Measurements from ENCODE around the gene LCE4A. TPM values are rescaled to one million over a fixed set of nuclear protein-coding genes. Genes with fewer than 3 reads are reported as not detected.

Gene LCE4A
- total RNA-seq, 2 experiments from 2014 or later, result not detected

DNA sequence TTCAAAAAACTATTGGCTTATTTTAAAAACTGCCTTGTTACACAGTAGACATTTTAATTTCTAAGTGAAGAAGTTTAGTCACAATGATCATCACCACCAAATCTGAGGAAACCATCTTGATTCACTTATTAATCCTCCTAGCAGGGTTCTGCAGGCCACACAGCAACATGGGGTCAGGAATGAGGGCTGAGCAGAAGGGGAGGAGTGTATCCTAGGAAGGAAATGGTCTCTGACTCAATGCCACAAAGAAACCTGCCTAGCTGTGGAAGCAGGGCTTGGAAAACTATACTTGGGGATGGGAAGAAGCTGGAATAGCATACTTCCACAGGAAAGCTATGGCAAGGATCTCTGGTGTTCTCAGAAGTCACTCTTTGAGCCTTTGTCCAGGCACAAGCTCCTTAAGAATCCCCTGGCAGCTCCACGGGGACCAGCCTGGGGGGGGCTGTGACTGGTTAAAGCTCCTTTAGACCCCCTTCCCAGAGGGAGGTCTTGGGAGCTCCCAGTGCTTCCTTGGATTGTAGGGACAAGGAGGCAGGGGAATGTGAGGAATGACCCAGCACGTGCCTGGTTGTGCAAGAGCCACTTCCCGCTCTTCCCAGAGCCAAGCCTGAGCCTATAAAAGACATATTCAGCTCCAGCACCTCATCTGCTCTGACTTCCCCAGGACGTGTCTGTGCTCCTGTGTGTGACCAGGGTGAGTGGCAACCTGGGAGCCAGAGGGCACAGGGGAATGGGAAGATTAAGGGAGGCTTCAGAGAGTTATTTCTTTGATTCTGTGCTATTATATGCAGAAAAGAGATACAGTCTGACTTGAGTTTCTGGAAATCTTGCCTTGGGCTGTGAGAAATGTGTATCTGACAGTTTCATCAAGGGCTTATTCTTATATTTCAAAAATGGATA is 10.0 kb upstream of the LCE4A start, which contains the start of gene LCE2A:
LCE2A (plus strand) TSS at position 645 of the 900 bp plus-strand sequence. CDS start 557 bp downstream, outside the sequence.
- Mint-ChIP-seq H3K4me1 (ENCODE audit: low read depth) (no peaks in the 10 kb centered on the region), H3K4me3 (no peak within 1 kb of the TSS), H3K27me3 (peaks cover 8% of the 10 kb centered on the region), H3K36me3 (ENCODE audit: low read depth) (no peaks in the 10 kb centered on the region), H3K27ac (no peak within 1 kb of the TSS), H3K9me3 (no peaks in the 10 kb centered on the region)
- CTCF ChIA-PET, result no interaction called here
- no peak for DNase-seq
- Histone ChIP-seq H3K36me3 (ENCODE audit: insufficient read depth, low read length) (no peaks in the 10 kb centered on the region), H3K27ac (ENCODE audit: low read depth in 1 of 2, low read length in 2 of 2) (no peak within 1 kb of the TSS), H3K27me3 (ENCODE audit: control insufficient read depth in 1 of 2, insufficient read depth in 2 of 2, low read length in 2 of 2) (peaks cover 0 to 3% of the 10 kb centered on the region in 2 experiments), H3K9me3 (ENCODE audit: control insufficient read depth in 1 of 2, insufficient read depth in 1 of 2, low read length in 2 of 2) (no peaks in the 10 kb centered on the region), H3K4me1 (ENCODE audit: insufficient read depth, low read length) (no peaks in the 10 kb centered on the region), H3K4me3 (ENCODE audit: low read length) (no peak within 1 kb of the TSS)
- intact Hi-C loops (cut with DNase I, micrococcal nuclease), result no loop called here
- TF ChIP-seq, protein P1, sequence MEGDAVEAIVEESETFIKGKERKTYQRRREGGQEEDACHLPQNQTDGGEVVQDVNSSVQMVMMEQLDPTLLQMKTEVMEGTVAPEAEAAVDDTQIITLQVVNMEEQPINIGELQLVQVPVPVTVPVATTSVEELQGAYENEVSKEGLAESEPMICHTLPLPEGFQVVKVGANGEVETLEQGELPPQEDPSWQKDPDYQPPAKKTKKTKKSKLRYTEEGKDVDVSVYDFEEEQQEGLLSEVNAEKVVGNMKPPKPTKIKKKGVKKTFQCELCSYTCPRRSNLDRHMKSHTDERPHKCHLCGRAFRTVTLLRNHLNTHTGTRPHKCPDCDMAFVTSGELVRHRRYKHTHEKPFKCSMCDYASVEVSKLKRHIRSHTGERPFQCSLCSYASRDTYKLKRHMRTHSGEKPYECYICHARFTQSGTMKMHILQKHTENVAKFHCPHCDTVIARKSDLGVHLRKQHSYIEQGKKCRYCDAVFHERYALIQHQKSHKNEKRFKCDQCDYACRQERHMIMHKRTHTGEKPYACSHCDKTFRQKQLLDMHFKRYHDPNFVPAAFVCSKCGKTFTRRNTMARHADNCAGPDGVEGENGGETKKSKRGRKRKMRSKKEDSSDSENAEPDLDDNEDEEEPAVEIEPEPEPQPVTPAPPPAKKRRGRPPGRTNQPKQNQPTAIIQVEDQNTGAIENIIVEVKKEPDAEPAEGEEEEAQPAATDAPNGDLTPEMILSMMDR (IDR thresholded peaks at IDR 0.05), result no peak
- ATAC-seq (ENCODE audit: poor library complexity), result no peak
- POLR2A ChIA-PET, result no interaction called here

DNA sequence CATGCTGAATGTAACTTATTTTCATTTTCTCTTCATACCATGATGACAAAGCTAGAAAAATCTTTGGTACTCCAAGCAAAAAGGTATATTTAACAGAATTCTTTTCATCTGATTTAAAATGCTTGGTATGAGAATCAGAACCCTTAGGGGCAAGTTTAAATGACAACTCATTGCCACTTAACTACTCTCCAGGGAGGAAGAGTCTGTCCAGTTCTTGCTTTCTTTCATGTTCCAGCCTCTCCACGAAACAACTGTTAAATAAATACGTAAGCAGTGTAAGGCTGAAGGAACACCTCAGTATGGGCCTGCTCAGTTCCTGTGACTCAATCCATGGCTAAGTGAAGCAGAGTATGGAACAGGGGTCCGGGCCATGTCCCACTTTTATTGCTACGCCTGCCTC is 8.2 kb upstream of the LCE4A start:
- Histone ChIP-seq H3K36me3 (ENCODE audit: insufficient read depth, low read length) (no peaks in the 10 kb centered on the region), H3K9me3 (ENCODE audit: control insufficient read depth in 1 of 2, insufficient read depth in 1 of 2, low read length in 2 of 2) (no peaks in the 10 kb centered on the region), H3K27ac (ENCODE audit: low read depth in 1 of 2, low read length in 2 of 2) (no peak overlapping the region), H3K4me1 (ENCODE audit: insufficient read depth, low read length) (no peaks in the 10 kb centered on the region), H3K4me3 (ENCODE audit: low read length) (no peak overlapping the region), H3K27me3 (ENCODE audit: control insufficient read depth in 1 of 2, insufficient read depth in 2 of 2, low read length in 2 of 2) (peaks cover 0 to 3% of the 10 kb centered on the region in 2 experiments)
- H3K27ac Mint-ChIP-seq, result no peak overlapping the region
- H3K4me1 Mint-ChIP-seq (ENCODE audit: low read depth), result no peaks in the 10 kb centered on the region
- H3K36me3 Mint-ChIP-seq (ENCODE audit: low read depth), result no peaks in the 10 kb centered on the region
- intact Hi-C loops (cut with DNase I, micrococcal nuclease), result no loop called here
- no peak for ATAC-seq (ENCODE audit: poor library complexity)
- ChIA-PET POLR2A (no interaction called here), CTCF (no interaction called here)
- DNase-seq, result no peak
- no peaks in the 10 kb centered on the region for H3K9me3 Mint-ChIP-seq
- H3K4me3 Mint-ChIP-seq, result no peak overlapping the region
- H3K27me3 Mint-ChIP-seq, result peaks cover 15% of the 10 kb centered on the region
- TF ChIP-seq, protein P1 (IDR thresholded peaks at IDR 0.05), result no peak

DNA sequence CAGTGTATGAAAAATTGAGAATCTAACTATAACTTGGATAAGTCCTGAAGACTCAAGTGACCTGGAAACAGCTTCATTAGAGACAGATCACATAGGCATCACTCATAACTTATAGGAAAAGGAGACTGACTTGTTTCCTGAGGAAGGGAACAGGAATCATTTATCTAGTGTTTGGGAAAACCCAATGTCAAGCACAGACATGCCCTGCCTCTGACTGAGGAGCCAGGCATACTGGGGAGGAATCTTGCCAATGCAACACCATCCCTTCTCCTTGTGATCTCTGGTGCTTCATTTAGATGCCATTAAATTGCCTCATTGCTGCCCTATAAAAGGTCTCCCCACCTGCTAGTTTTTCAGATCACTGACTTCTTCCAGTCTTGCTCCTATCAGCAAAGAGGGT is 10.3 kb downstream of the LCE4A start:
- intact Hi-C loops (cut with DNase I, micrococcal nuclease), result no loop called here
- CTCF ChIA-PET, result no interaction called here

More for the DNA sequence above, 10.3 kb downstream of the LCE4A start:
- peaks cover 0 to 5% of the 10 kb centered on the region in 2 experiments for H3K9me3 ChIP-seq (ENCODE audit: control insufficient read depth in 1 of 2, insufficient read depth in 1 of 2, low read length in 2 of 2)
- H3K27me3 ChIP-seq (ENCODE audit: control insufficient read depth in 1 of 2, insufficient read depth in 2 of 2, low read length in 2 of 2), result peaks cover 0 to 3% of the 10 kb centered on the region in 2 experiments
- H3K36me3 Mint-ChIP-seq (ENCODE audit: low read depth), result no peaks in the 10 kb centered on the region
- no peak overlapping the region for H3K4me3 Mint-ChIP-seq
- ATAC-seq (ENCODE audit: poor library complexity) (no peak), DNase-seq (no peak)
- POLR2A ChIA-PET, result no interaction called here
- H3K4me1 ChIP-seq (ENCODE audit: insufficient read depth, low read length), result no peaks in the 10 kb centered on the region
- no peaks in the 10 kb centered on the region for H3K4me1 Mint-ChIP-seq (ENCODE audit: low read depth)
- peaks cover 33% of the 10 kb centered on the region for H3K27me3 Mint-ChIP-seq
- no peaks in the 10 kb centered on the region for H3K36me3 ChIP-seq (ENCODE audit: insufficient read depth, low read length)
- H3K27ac Mint-ChIP-seq, result no peak overlapping the region
- no peak overlapping the region for H3K4me3 ChIP-seq (ENCODE audit: low read length)
- TF ChIP-seq, protein P1 (IDR thresholded peaks at IDR 0.05), result no peak
- H3K27ac ChIP-seq (ENCODE audit: low read depth in 1 of 2, low read length in 2 of 2), result no peak overlapping the region
- H3K9me3 Mint-ChIP-seq, result peaks cover 5% of the 10 kb centered on the region

Data from CD4-positive, alpha-beta T cell (primary cell).